Measurements from ENCODE around the gene AADAC.

AADAC gene

DNA sequence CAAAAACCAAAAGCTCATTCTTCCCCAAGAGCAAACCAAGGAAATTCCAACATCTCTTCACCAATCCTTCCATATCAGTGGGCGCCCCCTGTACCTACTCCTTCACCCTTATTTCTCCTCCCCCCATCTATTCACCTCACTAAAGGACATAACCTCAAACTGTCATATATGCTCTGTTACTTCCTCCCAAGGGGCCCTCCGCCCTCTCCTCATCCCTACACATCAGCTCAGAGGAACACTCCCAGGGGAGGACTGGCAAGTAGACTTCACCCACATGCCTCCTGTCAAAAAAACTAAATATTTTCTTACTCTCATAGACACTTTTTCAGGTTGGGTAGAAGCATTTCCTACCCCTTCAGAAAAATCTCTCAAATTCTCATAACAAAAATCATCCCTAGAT, 2.4 kb upstream of the AADAC start:
- H3K4me3 ChIP-seq (replicated peaks in 1 of 2; ENCODE audit: low read depth in 2 of 2, low read length in 2 of 2), result no peak overlapping the region
- no peak for DNase-seq (ENCODE audit: low read depth in 2 of 2)
- TF ChIP-seq, protein P1, sequence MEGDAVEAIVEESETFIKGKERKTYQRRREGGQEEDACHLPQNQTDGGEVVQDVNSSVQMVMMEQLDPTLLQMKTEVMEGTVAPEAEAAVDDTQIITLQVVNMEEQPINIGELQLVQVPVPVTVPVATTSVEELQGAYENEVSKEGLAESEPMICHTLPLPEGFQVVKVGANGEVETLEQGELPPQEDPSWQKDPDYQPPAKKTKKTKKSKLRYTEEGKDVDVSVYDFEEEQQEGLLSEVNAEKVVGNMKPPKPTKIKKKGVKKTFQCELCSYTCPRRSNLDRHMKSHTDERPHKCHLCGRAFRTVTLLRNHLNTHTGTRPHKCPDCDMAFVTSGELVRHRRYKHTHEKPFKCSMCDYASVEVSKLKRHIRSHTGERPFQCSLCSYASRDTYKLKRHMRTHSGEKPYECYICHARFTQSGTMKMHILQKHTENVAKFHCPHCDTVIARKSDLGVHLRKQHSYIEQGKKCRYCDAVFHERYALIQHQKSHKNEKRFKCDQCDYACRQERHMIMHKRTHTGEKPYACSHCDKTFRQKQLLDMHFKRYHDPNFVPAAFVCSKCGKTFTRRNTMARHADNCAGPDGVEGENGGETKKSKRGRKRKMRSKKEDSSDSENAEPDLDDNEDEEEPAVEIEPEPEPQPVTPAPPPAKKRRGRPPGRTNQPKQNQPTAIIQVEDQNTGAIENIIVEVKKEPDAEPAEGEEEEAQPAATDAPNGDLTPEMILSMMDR (IDR thresholded peaks at IDR 0.05; ENCODE audit: low read depth, low read length), result no peak

DNA sequence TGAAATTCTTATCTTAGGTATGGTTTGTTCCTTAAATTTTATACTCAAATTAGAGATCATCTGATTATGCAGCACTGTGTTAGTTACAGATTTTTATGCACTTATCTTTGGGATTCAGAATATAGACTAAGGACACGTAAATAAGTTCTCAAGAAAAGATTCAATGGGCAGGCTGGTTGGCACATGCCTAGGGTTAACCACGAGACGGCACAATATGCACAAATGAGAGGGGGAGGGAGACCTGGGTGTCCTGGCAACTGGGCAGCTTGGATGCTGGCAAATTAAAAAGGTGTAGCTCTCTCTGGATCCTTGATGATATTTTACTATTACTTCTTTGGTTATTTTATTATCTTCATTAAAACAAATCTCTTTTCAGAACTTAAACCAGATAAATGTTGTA, 672 bp downstream of the AADAC start:
- TF ChIP-seq, protein P1 (IDR thresholded peaks at IDR 0.05; ENCODE audit: low read depth, low read length), result no peak
- no peak for DNase-seq (ENCODE audit: low read depth in 2 of 2)
- H3K4me3 ChIP-seq (replicated peaks in 1 of 2; ENCODE audit: low read depth in 2 of 2, low read length in 2 of 2), result no peak overlapping the region

DNA sequence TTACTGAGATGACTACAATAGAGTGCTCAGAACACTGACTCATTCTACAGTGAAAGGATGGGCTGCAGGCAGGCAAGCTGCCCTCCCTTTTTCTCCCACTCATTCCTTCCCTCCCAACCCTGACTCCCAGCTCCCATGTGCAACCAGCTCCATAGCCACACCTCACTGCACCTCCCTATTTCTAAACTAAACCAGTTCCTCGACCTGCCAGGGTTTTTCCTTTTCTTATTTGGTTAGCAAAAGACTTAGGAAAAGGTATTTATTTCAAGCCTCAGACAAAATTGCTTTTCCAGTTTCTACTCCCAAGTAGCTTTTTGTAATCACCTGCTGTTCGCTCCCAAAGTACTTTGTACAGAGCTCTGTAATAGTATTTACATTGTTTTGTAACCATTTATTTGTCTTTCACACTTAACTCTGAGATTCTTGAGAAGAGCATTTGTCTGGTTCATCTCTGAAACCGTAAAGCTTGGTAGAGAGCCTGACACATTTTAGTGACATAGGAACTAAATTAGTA, 2.2 kb downstream of the AADAC start:
- TF ChIP-seq, protein P1 (IDR thresholded peaks at IDR 0.05; ENCODE audit: low read depth, low read length), result no peak
- no peak overlapping the region for H3K4me3 ChIP-seq (replicated peaks in 1 of 2; ENCODE audit: low read depth in 2 of 2, low read length in 2 of 2)
- peak; percentile 69 to 80 for DNase-seq (ENCODE audit: low read depth in 2 of 2)

DNA sequence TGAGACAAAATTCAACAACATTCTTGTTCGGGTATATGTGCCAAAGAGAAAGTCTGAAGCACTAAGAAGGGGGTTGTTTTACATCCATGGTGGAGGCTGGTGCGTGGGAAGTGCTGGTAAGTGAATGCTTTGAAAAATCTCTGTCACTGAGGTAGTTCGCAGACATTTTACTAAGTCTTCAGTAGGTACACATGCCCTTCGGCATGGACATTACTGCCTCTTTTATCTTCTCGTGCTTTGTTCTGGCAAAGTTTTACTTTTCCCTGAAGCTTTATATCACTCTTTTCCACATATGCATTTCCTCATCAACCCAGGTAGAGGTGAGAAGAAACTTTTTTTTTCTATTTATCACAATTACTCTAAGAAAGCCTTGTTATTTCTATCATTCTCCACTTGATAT, 3.6 kb downstream of the AADAC start:
- TF ChIP-seq, protein P1 (IDR thresholded peaks at IDR 0.05; ENCODE audit: low read depth, low read length), result no peak
- no peak for DNase-seq (ENCODE audit: low read depth in 2 of 2)
- no peak overlapping the region for H3K4me3 ChIP-seq (replicated peaks in 1 of 2; ENCODE audit: low read depth in 2 of 2, low read length in 2 of 2)

DNA sequence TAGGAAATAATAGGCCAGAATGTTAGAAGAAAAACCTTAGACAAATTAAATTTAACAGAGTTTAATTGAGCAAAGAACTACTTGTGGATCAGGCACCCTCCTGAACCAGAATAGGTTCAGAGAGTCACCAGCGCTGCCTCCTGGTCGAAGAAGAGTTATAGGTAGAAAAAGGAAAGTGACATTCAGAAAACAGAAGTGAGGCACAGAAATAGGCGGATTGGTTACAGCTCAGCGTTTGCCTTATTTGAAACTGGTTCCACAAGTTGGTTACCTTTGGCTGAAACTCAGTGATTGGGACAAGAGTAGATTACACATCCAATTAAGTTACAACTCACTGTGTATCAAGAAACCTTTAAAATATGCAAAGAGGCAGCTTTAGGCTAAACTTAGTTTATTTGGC, 4.4 kb downstream of the AADAC start:
- H3K4me3 ChIP-seq (replicated peaks in 1 of 2; ENCODE audit: low read depth in 2 of 2, low read length in 2 of 2), result no peak overlapping the region
- no peak for DNase-seq (ENCODE audit: low read depth in 2 of 2)
- TF ChIP-seq, protein P1 (IDR thresholded peaks at IDR 0.05; ENCODE audit: low read depth, low read length), result no peak

DNA sequence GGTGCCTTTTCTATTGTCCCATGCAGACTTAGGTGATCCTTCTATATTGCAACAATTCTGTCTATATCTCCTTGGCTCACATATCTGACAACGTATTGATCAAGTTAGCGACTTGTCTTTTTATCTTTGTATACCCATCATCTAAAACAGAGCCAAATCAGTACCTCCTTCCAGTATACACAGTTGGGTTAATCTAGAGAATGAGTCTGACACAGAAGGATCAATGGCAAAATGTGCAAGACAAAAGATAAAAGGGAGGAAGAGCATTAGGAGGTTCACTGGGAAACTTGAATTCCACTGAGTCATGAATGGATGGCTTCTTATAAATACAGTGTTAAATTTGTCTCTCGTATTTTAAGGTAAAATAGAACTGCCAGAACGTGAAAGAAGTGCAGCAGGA, 6.0 kb downstream of the AADAC start:
- TF ChIP-seq, protein P1 (IDR thresholded peaks at IDR 0.05; ENCODE audit: low read depth, low read length), result no peak

DNA sequence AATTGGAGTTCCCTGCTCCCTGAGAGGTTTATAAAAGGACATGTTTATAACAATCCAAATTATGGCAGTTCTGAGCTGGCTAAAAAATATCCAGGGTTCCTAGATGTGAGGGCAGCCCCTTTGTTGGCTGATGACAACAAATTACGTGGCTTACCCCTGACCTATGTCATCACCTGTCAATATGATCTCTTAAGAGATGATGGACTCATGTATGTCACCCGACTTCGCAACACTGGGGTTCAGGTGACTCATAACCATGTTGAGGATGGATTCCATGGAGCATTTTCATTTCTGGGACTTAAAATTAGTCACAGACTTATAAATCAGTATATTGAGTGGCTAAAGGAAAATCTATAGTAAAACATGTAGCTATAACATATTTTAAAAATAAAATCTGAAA, 13.9 kb downstream of the AADAC start:
- TF ChIP-seq, protein P1 (IDR thresholded peaks at IDR 0.05; ENCODE audit: low read depth, low read length), result no peak
- DNase-seq (ENCODE audit: low read depth in 2 of 2), result no peak
- no peak overlapping the region for H3K4me3 ChIP-seq (replicated peaks in 1 of 2; ENCODE audit: low read depth in 2 of 2, low read length in 2 of 2)

More for the DNA sequence above, 6.0 kb downstream of the AADAC start:
- DNase-seq (ENCODE audit: low read depth in 2 of 2), result no peak
- H3K4me3 ChIP-seq (replicated peaks in 1 of 2; ENCODE audit: low read depth in 2 of 2, low read length in 2 of 2), result no peak overlapping the region
